SU-DHL-6 (cell line): Measurements from ENCODE around the gene SLC25A45.
"Not testable (repeated sequence)": the region's sequence is repeated elsewhere in the genome, so short reads cannot be mapped to it uniquely, and the experiment has no call there.

ENCODE experiments used
- H2AFZ ChIP-seq: fragments of 200-600 bp; sonication (generic); 2 replicates; pipeline ENCODE4 v1.6.1; 2014; ENCODE audit warnings: low read depth, mild to moderate bottlenecking, moderate library complexity, mixed read lengths, antibody characterized with exemption, low read length; ENCODE audit not compliant: severe bottlenecking
- H3F3A ChIP-seq: fragments of 200-600 bp; shearing (Covaris generic); 2 replicates; pipeline ENCODE4 v1.6.0; 2016; ENCODE audit warnings: antibody characterized with exemption, mild to moderate bottlenecking; ENCODE audit not compliant: insufficient read depth
- H3K27ac ChIP-seq: fragments of 200-600 bp; sonication (generic); 2 replicates; pipeline ENCODE4 v1.5.1; 2016; ENCODE audit warnings: low read depth, mild to moderate bottlenecking, low read length, moderate library complexity, mixed read lengths
- H3K27me3 ChIP-seq: fragments of 200-600 bp; sonication (generic), shearing (Covaris generic); 2 replicates; pipeline ENCODE4 v1.6.0; 2014; ENCODE audit warnings: mild to moderate bottlenecking, low read length
- H3K36me3 ChIP-seq: fragments of 200-600 bp; sonication (generic); 2 replicates; pipeline ENCODE4 v1.6.1; 2014; ENCODE audit warnings: mild to moderate bottlenecking, low read length, mixed read lengths
- H3K4me2 ChIP-seq: fragments of 300-600, 200-600 bp; shearing (Covaris generic), sonication (generic); 2 replicates; pipeline ENCODE4 v1.6.0; 2014; ENCODE audit warnings: low read length, low read depth, mild to moderate bottlenecking; ENCODE audit not compliant: poor library complexity, severe bottlenecking
- H3K4me3 ChIP-seq: fragments of 200-600 bp; sonication (generic); 2 replicates; pipeline ENCODE4 v1.5.1; 2014; ENCODE audit warnings: antibody characterized with exemption, low read length, mild to moderate bottlenecking, mixed read lengths; ENCODE audit not compliant: insufficient read depth, poor library complexity, severe bottlenecking
- H3K79me2 ChIP-seq: fragments of 200-600 bp; sonication (generic); 2 replicates; pipeline ENCODE4 v1.6.1; 2014; ENCODE audit warnings: mild to moderate bottlenecking, low read length, moderate library complexity; ENCODE audit not compliant: insufficient read depth
- H3K9ac ChIP-seq: fragments of 200-600 bp; sonication (generic); 2 replicates; pipeline ENCODE4 v1.7.0; 2014; ENCODE audit warnings: mild to moderate bottlenecking, low read length
- H3K9me2 ChIP-seq: fragments of 200-600 bp; sonication (generic); replicated peaks from 2 replicates; pipeline ENCODE4 v1.6.1; 2014; ENCODE audit warnings: low read length; ENCODE audit not compliant: insufficient read depth
- H3K9me3 ChIP-seq: fragments of 200-600 bp; sonication (generic); 2 replicates; pipeline ENCODE4 v1.6.1; 2014; ENCODE audit warnings: low read length, mixed read lengths; ENCODE audit not compliant: insufficient read depth
- H4K20me1 ChIP-seq: fragments of 200-600 bp; sonication (generic); 2 replicates; pipeline ENCODE4 v1.6.1; 2014; ENCODE audit warnings: low read depth, mild to moderate bottlenecking, antibody characterized with exemption, low read length, moderate library complexity, mixed read lengths
- EZH2phosphoT487 ChIP-seq: fragments of 200-600 bp; sonication (generic), shearing (Covaris generic); conservative IDR thresholded peaks from 2 replicates; pipeline ENCODE4 v1.6.1; 2018; ENCODE audit warnings: mild to moderate bottlenecking, antibody characterized with exemption, low read length, moderate library complexity, mixed read lengths
- TF ChIP-seq, protein P1 (sequence below): fragments of 200-600 bp; sonication (generic); IDR thresholded peaks from one replicate; pipeline ENCODE4 v1.5.1; 2017; ENCODE audit warnings: antibody characterized with exemption, mild to moderate bottlenecking, low read length, moderate library complexity; ENCODE audit not compliant: insufficient read depth, poor library complexity, severe bottlenecking

Gene SLC25A45

DNA sequence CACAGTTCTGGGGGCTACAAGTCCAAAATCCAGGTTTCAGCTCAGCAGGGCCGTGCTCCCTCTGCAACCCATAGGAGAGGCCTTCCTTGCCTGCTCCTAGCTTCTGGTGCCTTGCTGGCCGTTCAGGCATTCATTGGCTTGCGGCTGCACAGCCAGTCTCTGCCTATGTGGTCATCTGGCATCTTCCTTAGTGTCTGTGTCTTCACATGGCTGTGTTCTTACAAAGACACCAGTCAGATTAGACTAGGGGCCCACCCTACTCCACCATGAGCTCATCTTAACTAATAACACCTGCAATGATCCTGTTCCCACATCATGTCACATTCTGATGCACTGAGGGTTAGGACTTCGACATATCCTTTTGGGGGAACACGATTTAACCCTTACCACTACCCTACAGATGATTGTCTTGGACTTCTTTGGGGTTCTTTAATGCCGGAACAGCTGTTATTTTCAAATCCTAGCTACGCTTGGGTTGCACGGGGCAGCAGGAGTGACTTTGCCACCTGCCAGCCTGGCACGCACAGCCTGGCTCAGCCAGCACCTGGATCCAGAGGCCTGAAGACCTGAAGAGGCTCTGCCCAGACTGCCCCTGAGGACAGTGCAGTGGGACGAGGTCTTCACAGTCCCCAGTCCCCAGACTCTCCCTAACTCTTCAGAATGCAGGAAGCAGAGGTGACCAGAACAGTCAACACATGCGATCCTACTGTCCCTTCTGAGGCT is 32.5 kb upstream of the SLC25A45 start:
- Histone ChIP-seq H3K27ac (peak overlapping the region; percentile 98), H2AFZ (no peak overlapping the region), H3K27me3 (no peaks in the 10 kb centered on the region), H3K4me2 (no peak overlapping the region), H3K36me3 (no peaks in the 10 kb centered on the region), H3F3A (peaks cover 28% of the 10 kb centered on the region), H3K4me3 (no peak overlapping the region), H3K9me3 (no peaks in the 10 kb centered on the region), H3K9ac (peak overlapping the region; percentile 99; the same call in 1 of the 2 replicates), H3K79me2 (no peaks in the 10 kb centered on the region; the same call in 1 of the 2 replicates), H4K20me1 (no peaks in the 10 kb centered on the region), H3K9me2 (no peaks in the 10 kb centered on the region)
- TF ChIP-seq EZH2phosphoT487 = no peak
- TF ChIP-seq, protein P1, sequence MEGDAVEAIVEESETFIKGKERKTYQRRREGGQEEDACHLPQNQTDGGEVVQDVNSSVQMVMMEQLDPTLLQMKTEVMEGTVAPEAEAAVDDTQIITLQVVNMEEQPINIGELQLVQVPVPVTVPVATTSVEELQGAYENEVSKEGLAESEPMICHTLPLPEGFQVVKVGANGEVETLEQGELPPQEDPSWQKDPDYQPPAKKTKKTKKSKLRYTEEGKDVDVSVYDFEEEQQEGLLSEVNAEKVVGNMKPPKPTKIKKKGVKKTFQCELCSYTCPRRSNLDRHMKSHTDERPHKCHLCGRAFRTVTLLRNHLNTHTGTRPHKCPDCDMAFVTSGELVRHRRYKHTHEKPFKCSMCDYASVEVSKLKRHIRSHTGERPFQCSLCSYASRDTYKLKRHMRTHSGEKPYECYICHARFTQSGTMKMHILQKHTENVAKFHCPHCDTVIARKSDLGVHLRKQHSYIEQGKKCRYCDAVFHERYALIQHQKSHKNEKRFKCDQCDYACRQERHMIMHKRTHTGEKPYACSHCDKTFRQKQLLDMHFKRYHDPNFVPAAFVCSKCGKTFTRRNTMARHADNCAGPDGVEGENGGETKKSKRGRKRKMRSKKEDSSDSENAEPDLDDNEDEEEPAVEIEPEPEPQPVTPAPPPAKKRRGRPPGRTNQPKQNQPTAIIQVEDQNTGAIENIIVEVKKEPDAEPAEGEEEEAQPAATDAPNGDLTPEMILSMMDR = no peak

DNA sequence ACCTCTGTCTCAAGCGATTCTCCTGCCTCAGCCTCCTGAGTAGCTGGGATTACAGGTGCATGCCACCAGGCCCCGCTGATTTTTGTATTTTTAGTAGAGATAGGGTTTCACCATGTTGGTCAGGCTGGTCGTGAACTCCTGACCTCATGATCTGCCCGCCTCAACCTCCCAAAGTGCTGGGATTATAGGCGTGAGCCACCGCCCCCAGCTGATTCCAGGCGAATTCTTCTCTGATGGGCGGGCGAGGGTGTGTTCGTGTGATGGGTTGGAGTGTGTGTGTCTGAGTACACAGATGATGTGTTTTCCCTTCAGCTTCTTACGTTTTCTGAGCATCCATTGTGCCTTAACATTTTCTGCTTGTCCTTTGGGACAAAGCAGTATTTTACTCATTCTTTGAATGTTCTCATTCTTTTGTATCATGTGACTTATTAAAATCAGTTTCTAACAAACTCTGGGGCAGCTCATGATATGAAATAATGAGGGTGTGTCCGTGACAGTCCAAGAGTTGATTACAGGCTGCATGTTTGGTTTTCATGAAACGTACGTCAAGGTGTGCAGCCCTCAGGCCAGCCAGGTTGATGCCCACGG is 30.7 kb upstream of the SLC25A45 start:
- H3K4me3 ChIP-seq, H2AFZ ChIP-seq, H3K4me2 ChIP-seq, H3K27ac ChIP-seq, H3K27me3 ChIP-seq, H4K20me1 ChIP-seq, H3K9me2 ChIP-seq, H3K36me3 ChIP-seq, H3K9ac ChIP-seq, H3K79me2 ChIP-seq, H3K9me3 ChIP-seq: not testable (repeated sequence)
- H3F3A ChIP-seq = peaks cover 13% of the 10 kb centered on the region

- Histone ChIP-seq H3K9me3 (no peaks in the 10 kb centered on the region), H3K36me3 (peaks cover 6% of the 10 kb centered on the region), H3K27me3 (no peaks in the 10 kb centered on the region), H3K4me3 (no peak overlapping the region), H3K9me2 (no peaks in the 10 kb centered on the region), H3K79me2 (peaks cover 9% of the 10 kb centered on the region; the same call in 1 of the 2 replicates), H3K27ac (no peak overlapping the region), H2AFZ (no peak overlapping the region), H3F3A (peaks cover 6% of the 10 kb centered on the region; the same call in 1 of the 2 replicates), H3K4me2 (no peak overlapping the region), H3K9ac (no peak overlapping the region), H4K20me1 (no peaks in the 10 kb centered on the region)
- no peak for TF ChIP-seq EZH2phosphoT487
- TF ChIP-seq, protein P1 = no peak
These were observed 30.0 kb upstream of the SLC25A45 start for GRCh38 chr11:65412271-65413076.
